CD4-positive, alpha-beta memory T cell (primary cell): ENCODE measurements around the gene HERC5. TPM values are rescaled to one million over a fixed set of nuclear protein-coding genes. Genes with fewer than 3 reads are reported as not detected.
A peak's percentile ranks its signal among the peaks of the same experiment; 100 is the strongest.

Source experiments
- CTCF ChIA-PET: fragments of 350-600 bp; sonication (Branson Sonifier 250); formaldehyde crosslinking; loops from one replicate; lab custom pipeline; 2021; ENCODE audit warnings: inconsistent platforms; ENCODE audit not compliant: partially characterized antibody; lab: Charles Lee
- POLR2A ChIA-PET: fragments of 350-600 bp; sonication (Branson Sonifier 250); formaldehyde crosslinking; loops from one replicate; lab custom pipeline; 2021; ENCODE audit not compliant: partially characterized antibody; lab: Charles Lee
- DNase-seq, 5 donors: peaks; one replicate each; pipeline versions ENCODE4 v3.0.0 to v3.0.0-alpha.2; 2020 to 2022; ENCODE audit warnings: mixed read lengths in 1 of 5
- H3K27ac ChIP-seq: one replicate; pipeline ENCODE4 v1.7.0; 2013; ENCODE audit warnings: low read depth, low read length
- H3K27me3 ChIP-seq: 2 replicates; pipeline ENCODE4 v1.7.0; 2013; ENCODE audit warnings: mild to moderate bottlenecking, low read length, moderate library complexity; ENCODE audit not compliant: insufficient read depth
- H3K36me3 ChIP-seq: 2 replicates; pipeline ENCODE4 v1.7.0; 2013; ENCODE audit warnings: mild to moderate bottlenecking, low read length, moderate library complexity; ENCODE audit not compliant: insufficient read depth
- H3K4me1 ChIP-seq: 2 replicates; pipeline ENCODE4 v1.7.0; 2013; ENCODE audit warnings: mild to moderate bottlenecking, low read length, moderate library complexity; ENCODE audit not compliant: insufficient read depth
- H3K4me3 ChIP-seq, 2 donors: one replicate each; pipeline ENCODE4 v1.7.0; 2013; ENCODE audit warnings: low read length in 2 of 2, mild to moderate bottlenecking in 1 of 2
- H3K9me3 ChIP-seq, 2 donors: one replicate each; pipeline ENCODE4 v1.7.0; 2013; ENCODE audit warnings: low read length in 2 of 2, control low read depth in 1 of 2; ENCODE audit not compliant: control insufficient read depth in 1 of 2
- H3K27ac Mint-ChIP-seq, 7 donors: one replicate each; pipeline ENCODE4 v1.8.0; 2020 to 2021; ENCODE audit warnings: mixed read lengths in 7 of 7, mild to moderate bottlenecking in 6 of 7, inconsistent platforms in 3 of 7, moderate library complexity in 3 of 7
- H3K27me3 Mint-ChIP-seq, 2 donors: one replicate each; pipeline ENCODE4 v1.8.0; 2020 to 2021; ENCODE audit warnings: mixed read lengths in 2 of 2
- H3K36me3 Mint-ChIP-seq, 2 donors: one replicate each; pipeline ENCODE4 v1.8.0; 2020 to 2021; ENCODE audit warnings: mixed read lengths in 2 of 2, inconsistent platforms in 1 of 2, mild to moderate bottlenecking in 1 of 2
- H3K4me1 Mint-ChIP-seq, 4 donors: one replicate each; pipeline ENCODE4 v1.8.0; 2020 to 2021; ENCODE audit warnings: mixed read lengths in 4 of 4, mild to moderate bottlenecking in 1 of 4
- H3K4me3 Mint-ChIP-seq, 8 donors: one replicate each; pipeline ENCODE4 v1.8.0; 2020 to 2021; ENCODE audit warnings: mixed read lengths in 8 of 8, mild to moderate bottlenecking in 7 of 8, moderate library complexity in 6 of 8, inconsistent platforms in 3 of 8
- H3K9me3 Mint-ChIP-seq, 8 donors: one replicate each; pipeline ENCODE4 v1.8.0; 2020 to 2021; ENCODE audit warnings: mixed read lengths in 8 of 8, mild to moderate bottlenecking in 5 of 8, inconsistent platforms in 3 of 8, moderate library complexity in 1 of 8
- intact Hi-C: fragments of 100-400 bp; cut with micrococcal nuclease; formaldehyde crosslinking; loops from one replicate; pipeline ENCODE4 v1.15.1; 2023
- polyA plus RNA-seq, 2 donors: library from polyadenylated mRNA; unstranded; fragments of 300-500 nt; fragmentation: Illumina TruSeq; gene quantifications; one replicate each; pipeline ENCODE4 v1.2.3, GENCODE V29; 2021
- total RNA-seq, 2 experiments: library from RNA; stranded (reverse); gene quantifications; one replicate each; pipeline ENCODE4 v1.2.3, GENCODE V29; 2021

The HERC5 gene
- total and polyA plus RNA-seq, 4 experiments from 2014 or later, result 14.4 to 22.1 (median 18.2) TPM

DNA sequence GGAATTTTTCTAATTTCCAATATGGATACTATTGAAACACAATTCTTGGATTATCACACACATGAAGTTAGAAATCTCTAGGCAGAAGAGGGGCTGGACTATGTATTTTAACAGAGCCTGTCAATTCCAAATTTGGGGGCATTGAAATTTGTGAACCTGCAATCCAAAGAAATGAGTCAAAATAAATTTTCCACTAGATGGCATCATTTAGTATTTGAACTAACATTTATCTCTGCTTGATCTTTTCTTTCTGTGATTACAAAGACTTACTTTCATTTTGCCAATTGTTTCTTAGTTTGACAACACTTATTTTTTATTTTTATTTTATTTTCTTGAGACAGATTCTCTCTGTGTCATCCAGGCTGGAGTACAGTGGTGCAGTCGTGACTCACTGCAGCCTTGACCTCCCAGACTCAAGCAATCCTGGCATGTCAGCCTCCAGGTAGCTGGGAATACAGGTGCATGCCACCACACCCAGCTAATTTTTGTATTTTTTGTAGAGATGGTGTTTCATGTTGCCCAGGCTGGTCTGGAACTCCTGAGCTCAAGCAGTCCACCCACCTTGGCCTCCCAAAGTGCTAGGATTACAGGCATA lies 69.4 kb downstream of the HERC5 start:
- Histone ChIP-seq H3K4me1 (peaks cover 17% of the 10 kb centered on the region), H3K36me3 (no peaks in the 10 kb centered on the region), H3K4me3 (no peak overlapping the region), H3K9me3 (no peaks in the 10 kb centered on the region), H3K27ac (no peak overlapping the region), H3K27me3 (no peaks in the 10 kb centered on the region)
- ChIA-PET POLR2A (no interaction called here), CTCF (interaction anchor here (0.8 to 9.3 kb wide), 16 partner anchors 11 to 499 kb away, joined by 3 to 84 read pairs (median 5); no protein-coding TSS in a partner anchor)
- intact Hi-C loops, result loop anchor here (1.0 to 2.0 kb wide), 4 partner anchors 67 to 498 kb away; no protein-coding TSS in a partner anchor
- DNase-seq, result peak in 4 of 5 donors; percentile 45 to 49 (median 47)
- H3K36me3 Mint-ChIP-seq, result peaks cover 0 to 4% of the 10 kb centered on the region in 2 donors
- H3K4me1 Mint-ChIP-seq, result peaks cover 18 to 41% (median 28%) of the 10 kb centered on the region in 4 donors
- H3K27ac Mint-ChIP-seq, result peak overlapping the region in 6 of 7 donors; percentile 9 to 84 (median 48)
- peak overlapping the region in 3 of 8 donors; percentile 36 to 65 (median 40) for H3K4me3 Mint-ChIP-seq
- H3K27me3 Mint-ChIP-seq, result no peaks in the 10 kb centered on the region
- H3K9me3 Mint-ChIP-seq, result no peaks in the 10 kb centered on the region

DNA sequence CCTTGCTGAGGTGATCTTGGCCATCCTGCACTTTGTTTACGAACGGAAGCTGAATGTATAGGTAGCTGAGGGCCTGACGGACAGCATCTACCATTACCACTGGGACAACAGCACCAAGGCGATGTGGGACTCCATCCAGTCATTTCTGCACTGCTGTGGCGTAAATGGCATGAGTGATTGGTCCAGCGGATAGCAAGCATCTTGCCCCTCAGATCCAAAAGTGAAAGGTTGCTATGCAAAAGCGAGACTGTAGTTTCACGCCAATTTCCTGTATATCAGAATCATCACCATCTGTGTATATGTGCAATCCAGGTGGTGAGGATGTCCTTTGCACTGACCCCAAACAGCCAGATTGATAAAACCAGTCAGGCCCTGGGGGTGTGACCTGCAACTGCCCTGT lies 70.9 kb downstream of the HERC5 start:
- peaks cover 0 to 2% of the 10 kb centered on the region in 2 donors for H3K36me3 Mint-ChIP-seq
- Histone ChIP-seq H3K27ac (no peak overlapping the region), H3K27me3 (no peaks in the 10 kb centered on the region), H3K4me1 (peaks cover 5% of the 10 kb centered on the region), H3K9me3 (no peaks in the 10 kb centered on the region), H3K36me3 (no peaks in the 10 kb centered on the region), H3K4me3 (no peak overlapping the region)
- no peak for DNase-seq
- ChIA-PET CTCF (interaction anchor here (0.8 to 9.3 kb wide), 8 partner anchors 11 to 498 kb away, joined by 3 to 84 read pairs (median 8); no protein-coding TSS in a partner anchor), POLR2A (no interaction called here)
- intact Hi-C loops, result loop anchor here (2.0 kb wide), 1 partner anchor 295 kb away; no protein-coding TSS in a partner anchor
- H3K4me1 Mint-ChIP-seq, result peaks cover 7 to 27% (median 16%) of the 10 kb centered on the region in 4 donors
- H3K27me3 Mint-ChIP-seq, result no peaks in the 10 kb centered on the region
- peak overlapping the region in 3 of 7 donors; percentile 6 to 90 (median 10) for H3K27ac Mint-ChIP-seq
- no peaks in the 10 kb centered on the region for H3K9me3 Mint-ChIP-seq
- peak overlapping the region in 1 of 8 donors; percentile 15 for H3K4me3 Mint-ChIP-seq

DNA sequence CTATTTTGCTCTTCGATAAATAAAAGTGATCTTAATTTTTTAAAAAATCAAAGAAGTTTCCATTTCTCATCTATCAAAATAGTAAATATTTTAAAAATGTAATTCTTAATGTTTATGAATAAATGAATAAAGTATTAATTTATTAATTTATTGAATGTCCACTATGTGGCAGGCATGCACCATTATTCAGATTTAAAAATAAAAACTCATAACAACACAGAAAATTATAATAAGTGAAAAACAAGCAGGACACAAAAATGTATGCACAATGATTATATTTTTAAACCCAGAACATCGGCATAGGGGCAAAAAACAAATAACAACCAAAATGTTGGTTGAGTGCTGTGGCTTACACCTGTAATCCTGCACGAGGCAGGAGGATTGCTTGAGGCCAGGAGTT lies 71.9 kb downstream of the HERC5 start:
- Histone ChIP-seq H3K27me3 (no peaks in the 10 kb centered on the region), H3K36me3 (no peaks in the 10 kb centered on the region), H3K9me3 (no peaks in the 10 kb centered on the region), H3K4me1 (peaks cover 4% of the 10 kb centered on the region), H3K4me3 (no peak overlapping the region), H3K27ac (no peak overlapping the region)
- ChIA-PET CTCF (interaction anchor here (0.6 to 9.3 kb wide), 5 partner anchors 10 to 1606 kb away, joined by 3 to 84 read pairs (median 6); no protein-coding TSS in a partner anchor), POLR2A (no interaction called here)
- Mint-ChIP-seq H3K36me3 (no peaks in the 10 kb centered on the region), H3K27me3 (no peaks in the 10 kb centered on the region), H3K9me3 (no peaks in the 10 kb centered on the region), H3K4me3 (no peak overlapping the region), H3K4me1 (peaks cover 5 to 23% (median 15%) of the 10 kb centered on the region in 4 donors), H3K27ac (no peak overlapping the region)
- no peak for DNase-seq
- intact Hi-C loops, result no loop called here

DNA sequence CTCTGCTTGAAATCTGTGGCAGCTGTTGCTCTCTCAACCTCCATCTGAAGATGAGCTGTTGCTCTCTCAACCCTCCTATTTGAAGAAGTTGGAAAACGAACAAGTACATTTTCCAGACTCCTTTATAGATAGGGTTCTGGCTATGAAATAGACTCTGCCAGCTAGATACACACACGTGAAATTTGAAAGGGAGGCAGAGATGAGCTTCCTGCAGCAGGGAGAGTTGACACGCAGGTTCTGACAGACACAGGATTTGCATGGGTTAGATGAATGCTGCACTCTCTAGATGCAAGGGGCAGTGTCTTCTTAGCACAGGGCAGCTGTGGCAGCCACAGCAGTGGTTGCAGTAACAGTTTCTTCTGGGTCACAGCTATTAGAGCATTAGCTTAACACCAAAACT lies 74.6 kb downstream of the HERC5 start:
- Mint-ChIP-seq H3K4me3 (no peak overlapping the region), H3K9me3 (no peaks in the 10 kb centered on the region), H3K27ac (no peak overlapping the region), H3K4me1 (peaks cover 0 to 8% (median 4%) of the 10 kb centered on the region in 4 donors), H3K27me3 (no peaks in the 10 kb centered on the region), H3K36me3 (no peaks in the 10 kb centered on the region)
- H3K4me3 ChIP-seq, result no peak overlapping the region
- peaks cover under 1% of the 10 kb centered on the region for H3K4me1 ChIP-seq
- no peak overlapping the region for H3K27ac ChIP-seq
- ChIA-PET POLR2A (no interaction called here), CTCF (interaction anchor here (1.4 to 9.3 kb wide), 5 partner anchors 7 to 492 kb away, joined by 3 to 84 read pairs (median 6); partner anchors contain the start of gene PYURF)
- no peaks in the 10 kb centered on the region for H3K36me3 ChIP-seq
- DNase-seq, result no peak
- H3K9me3 ChIP-seq, result no peaks in the 10 kb centered on the region
- H3K27me3 ChIP-seq, result no peaks in the 10 kb centered on the region
- intact Hi-C loops, result no loop called here

DNA sequence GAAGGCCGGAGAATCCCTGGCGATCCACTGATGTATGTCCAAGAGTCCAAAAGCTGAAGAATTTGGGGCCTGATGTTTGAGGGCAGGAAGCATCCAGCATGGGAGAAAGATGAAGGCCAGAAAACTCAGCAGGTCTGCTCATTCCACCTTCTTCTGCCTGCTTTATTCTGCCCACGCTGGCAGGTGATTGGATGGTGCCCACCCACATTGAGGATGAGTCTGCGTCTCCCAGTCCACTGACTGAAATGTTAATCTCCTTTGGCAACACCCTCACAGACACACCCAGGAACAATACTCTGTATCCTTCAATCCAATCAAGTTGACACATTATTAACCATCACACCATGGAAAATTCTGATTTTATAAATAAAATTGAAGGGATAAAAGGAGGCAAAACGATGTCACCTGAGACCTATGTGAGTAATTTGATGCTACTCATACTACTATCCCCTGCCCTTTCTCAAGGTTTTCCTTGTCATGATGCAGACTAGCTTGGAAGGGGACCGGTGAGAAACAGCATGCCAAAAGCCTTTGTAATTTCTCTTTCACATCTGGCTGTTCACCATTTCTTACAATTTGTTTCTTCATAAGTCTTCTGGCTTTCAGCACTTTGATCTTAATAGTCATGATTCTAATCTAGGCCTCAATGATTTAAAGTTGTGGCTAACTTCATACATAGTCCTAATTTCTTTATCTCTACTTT lies 76.3 kb downstream of the HERC5 start:
- no peaks in the 10 kb centered on the region for H3K27me3 Mint-ChIP-seq
- H3K4me3 Mint-ChIP-seq, result no peak overlapping the region
- Histone ChIP-seq H3K9me3 (no peaks in the 10 kb centered on the region), H3K36me3 (no peaks in the 10 kb centered on the region), H3K27me3 (no peaks in the 10 kb centered on the region), H3K4me1 (no peaks in the 10 kb centered on the region), H3K27ac (no peak overlapping the region), H3K4me3 (no peak overlapping the region)
- no peaks in the 10 kb centered on the region for H3K4me1 Mint-ChIP-seq
- H3K27ac Mint-ChIP-seq, result no peak overlapping the region
- no peak for DNase-seq
- no peaks in the 10 kb centered on the region for H3K9me3 Mint-ChIP-seq
- intact Hi-C loops, result no loop called here
- ChIA-PET CTCF (interaction anchor here (1.9 to 9.3 kb wide), 2 partner anchors 6 to 126 kb away, joined by 4 to 84 read pairs; no protein-coding TSS in a partner anchor), POLR2A (no interaction called here)
- H3K36me3 Mint-ChIP-seq, result no peaks in the 10 kb centered on the region

DNA sequence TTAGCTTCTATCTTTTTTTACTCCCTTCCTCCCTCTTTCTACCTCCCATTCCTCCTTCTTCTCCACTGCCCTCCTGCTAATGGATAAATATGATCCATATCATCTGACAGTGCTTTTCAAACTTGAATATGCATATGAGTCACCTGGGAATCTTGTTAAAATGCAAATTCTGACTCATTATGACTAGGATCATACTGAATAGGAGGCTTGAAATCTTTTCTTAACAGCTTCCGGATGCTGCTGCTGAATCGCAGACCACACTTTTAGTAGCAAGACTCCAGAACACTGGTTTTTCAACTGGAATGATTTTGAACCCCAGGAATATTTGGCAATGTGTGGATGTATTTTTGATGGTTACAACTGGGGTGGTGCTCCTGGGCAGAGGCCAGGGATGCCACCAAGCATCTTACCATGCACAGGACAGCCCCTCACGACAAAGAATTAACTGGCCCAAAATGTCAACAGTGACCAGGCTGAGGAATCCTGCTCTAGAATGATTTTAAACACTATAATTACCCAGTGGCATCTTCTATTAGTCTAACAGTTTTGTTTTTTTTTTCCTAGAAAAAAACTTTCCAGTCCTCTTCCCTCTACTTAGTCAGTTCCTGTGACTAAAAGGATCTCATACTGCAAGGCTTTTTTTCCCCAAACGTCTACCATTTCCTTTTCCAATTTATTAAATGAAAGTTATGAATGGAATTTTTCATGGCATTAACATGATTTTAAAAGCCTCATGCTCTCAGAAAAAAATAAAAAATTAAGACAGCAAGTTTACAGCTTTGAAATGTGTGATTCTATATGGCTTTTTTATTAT lies 77.2 kb downstream of the HERC5 start:
- peaks cover 3% of the 10 kb centered on the region for H3K4me1 ChIP-seq
- H3K27ac Mint-ChIP-seq, result no peak overlapping the region

More for the DNA sequence above, 77.2 kb downstream of the HERC5 start:
- intact Hi-C loops, result no loop called here
- Mint-ChIP-seq H3K36me3 (no peaks in the 10 kb centered on the region), H3K9me3 (no peaks in the 10 kb centered on the region), H3K4me3 (no peak overlapping the region), H3K4me1 (peaks cover 0 to under 1% (median 0%) of the 10 kb centered on the region in 4 donors), H3K27me3 (no peaks in the 10 kb centered on the region)
- Histone ChIP-seq H3K27ac (no peak overlapping the region), H3K27me3 (no peaks in the 10 kb centered on the region), H3K9me3 (no peaks in the 10 kb centered on the region), H3K36me3 (no peaks in the 10 kb centered on the region), H3K4me3 (no peak overlapping the region)
- DNase-seq, result no peak
- POLR2A ChIA-PET, result no interaction called here
- CTCF ChIA-PET, result interaction anchor here (1.9 kb wide), 1 partner anchor 125 kb away, joined by 4 read pairs; no protein-coding TSS in a partner anchor
